DND-41 (cell line): ENCODE data around the gene IGFBP6.

Experiments
- CTCF ChIP-seq: IDR thresholded peaks from 2 replicates; pipeline ENCODE4 v1.5.1; 2012; ENCODE audit warnings: borderline replicate concordance, low read length, moderate library complexity, mild to moderate bottlenecking; ENCODE audit not compliant: poor library complexity, severe bottlenecking; ENCODE audit errors: extremely low read depth
- EZH2 ChIP-seq: IDR thresholded peaks from 3 replicates; pipeline ENCODE4 v1.6.1; 2012; ENCODE audit warnings: borderline replicate concordance, low read depth, mild to moderate bottlenecking, moderate library complexity, low read length, inconsistent platforms; ENCODE audit not compliant: severe bottlenecking

GRCh38 chr12:53079226-53080117 is 18.0 kb upstream of the IGFBP6 start, which contains the start of gene SPRYD3:
- TF ChIP-seq EZH2 (no peak), CTCF (no peak)
